ENCODE results near the gene RRAGC.

RRAGC gene

DNA sequence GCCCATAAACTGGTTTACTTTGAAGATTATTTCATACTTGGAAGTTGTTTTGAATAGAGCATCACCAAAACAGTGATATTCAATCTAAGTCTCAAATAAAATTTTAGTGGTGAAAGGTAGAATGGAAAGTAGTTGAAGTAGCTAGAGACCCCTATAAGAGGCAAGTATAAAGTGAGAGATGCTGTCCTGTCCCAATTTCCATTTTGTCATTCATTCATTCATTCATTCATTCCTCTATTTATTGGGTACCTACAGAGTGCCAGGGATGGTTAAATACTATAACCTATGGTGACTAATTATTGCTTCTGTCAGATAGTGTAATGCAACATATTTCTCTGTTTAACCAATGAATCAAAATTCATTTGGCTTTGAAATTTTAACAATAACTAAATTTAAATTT lies 32.7 kb downstream of the RRAGC start:
- no peak for DNase-seq
- no peak overlapping the region for H3K4me3 Mint-ChIP-seq
- H3K36me3 Mint-ChIP-seq (ENCODE audit: low read depth), result no peaks in the 10 kb centered on the region
- H3K27ac Mint-ChIP-seq, result no peak overlapping the region
- H3K27me3 Mint-ChIP-seq (ENCODE audit: low read depth, poor library complexity), result peaks cover 37% of the 10 kb centered on the region
- TF ChIP-seq, protein P1, sequence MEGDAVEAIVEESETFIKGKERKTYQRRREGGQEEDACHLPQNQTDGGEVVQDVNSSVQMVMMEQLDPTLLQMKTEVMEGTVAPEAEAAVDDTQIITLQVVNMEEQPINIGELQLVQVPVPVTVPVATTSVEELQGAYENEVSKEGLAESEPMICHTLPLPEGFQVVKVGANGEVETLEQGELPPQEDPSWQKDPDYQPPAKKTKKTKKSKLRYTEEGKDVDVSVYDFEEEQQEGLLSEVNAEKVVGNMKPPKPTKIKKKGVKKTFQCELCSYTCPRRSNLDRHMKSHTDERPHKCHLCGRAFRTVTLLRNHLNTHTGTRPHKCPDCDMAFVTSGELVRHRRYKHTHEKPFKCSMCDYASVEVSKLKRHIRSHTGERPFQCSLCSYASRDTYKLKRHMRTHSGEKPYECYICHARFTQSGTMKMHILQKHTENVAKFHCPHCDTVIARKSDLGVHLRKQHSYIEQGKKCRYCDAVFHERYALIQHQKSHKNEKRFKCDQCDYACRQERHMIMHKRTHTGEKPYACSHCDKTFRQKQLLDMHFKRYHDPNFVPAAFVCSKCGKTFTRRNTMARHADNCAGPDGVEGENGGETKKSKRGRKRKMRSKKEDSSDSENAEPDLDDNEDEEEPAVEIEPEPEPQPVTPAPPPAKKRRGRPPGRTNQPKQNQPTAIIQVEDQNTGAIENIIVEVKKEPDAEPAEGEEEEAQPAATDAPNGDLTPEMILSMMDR (IDR thresholded peaks at IDR 0.05), result no peak
- H3K4me1 Mint-ChIP-seq, result peaks cover 28% of the 10 kb centered on the region
- no peaks in the 10 kb centered on the region for H3K9me3 Mint-ChIP-seq

DNA sequence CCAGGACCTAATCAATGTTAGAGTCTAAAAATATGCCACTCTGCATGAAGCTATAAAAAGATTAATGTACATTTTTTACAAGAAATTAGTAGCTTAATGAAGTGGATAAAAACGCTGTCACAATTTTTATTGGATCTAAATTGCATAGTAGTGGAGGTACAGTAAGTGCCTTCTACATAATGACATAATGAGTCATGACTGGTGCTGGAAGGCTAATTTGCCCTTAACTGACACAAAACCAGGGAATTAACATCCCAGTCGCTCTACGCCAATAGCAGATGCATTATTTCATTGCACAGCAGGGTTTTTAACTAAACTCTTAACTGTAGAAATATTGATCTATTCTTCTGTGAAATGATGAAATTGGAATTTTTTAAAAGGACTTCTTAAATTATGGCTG lies 33.3 kb downstream of the RRAGC start:
- Mint-ChIP-seq H3K27ac (no peak overlapping the region), H3K36me3 (ENCODE audit: low read depth) (no peaks in the 10 kb centered on the region), H3K27me3 (ENCODE audit: low read depth, poor library complexity) (peaks cover 44% of the 10 kb centered on the region), H3K9me3 (no peaks in the 10 kb centered on the region), H3K4me3 (no peak overlapping the region), H3K4me1 (peaks cover 30% of the 10 kb centered on the region)
- TF ChIP-seq, protein P1 (IDR thresholded peaks at IDR 0.05), result no peak
- no peak for DNase-seq

DNA sequence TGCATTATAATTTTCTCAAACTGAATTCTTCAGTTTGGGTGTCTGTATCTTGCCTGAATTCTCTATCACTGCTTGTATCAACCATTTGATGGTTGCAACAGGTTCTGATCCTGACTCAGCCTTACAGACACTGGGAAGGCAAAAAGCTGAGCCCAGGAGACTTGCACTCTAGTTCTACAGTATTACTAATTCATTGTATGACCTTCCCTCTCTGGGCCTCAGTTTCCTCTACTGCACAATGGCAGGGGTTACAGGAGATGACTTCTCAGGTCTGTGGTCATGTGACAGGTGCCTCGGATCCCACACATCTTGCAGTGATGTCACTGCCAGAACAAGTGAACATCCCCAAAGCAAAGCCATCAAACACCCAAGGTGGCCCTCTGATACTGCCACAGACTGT lies 38.7 kb downstream of the RRAGC start:
- Mint-ChIP-seq H3K4me3 (no peak overlapping the region), H3K27ac (no peak overlapping the region), H3K27me3 (ENCODE audit: low read depth, poor library complexity) (peaks cover 51% of the 10 kb centered on the region), H3K9me3 (peaks cover 8% of the 10 kb centered on the region), H3K36me3 (ENCODE audit: low read depth) (no peaks in the 10 kb centered on the region), H3K4me1 (peaks cover 42% of the 10 kb centered on the region)
- DNase-seq, result no peak
- TF ChIP-seq, protein P1 (IDR thresholded peaks at IDR 0.05), result no peak

DNA sequence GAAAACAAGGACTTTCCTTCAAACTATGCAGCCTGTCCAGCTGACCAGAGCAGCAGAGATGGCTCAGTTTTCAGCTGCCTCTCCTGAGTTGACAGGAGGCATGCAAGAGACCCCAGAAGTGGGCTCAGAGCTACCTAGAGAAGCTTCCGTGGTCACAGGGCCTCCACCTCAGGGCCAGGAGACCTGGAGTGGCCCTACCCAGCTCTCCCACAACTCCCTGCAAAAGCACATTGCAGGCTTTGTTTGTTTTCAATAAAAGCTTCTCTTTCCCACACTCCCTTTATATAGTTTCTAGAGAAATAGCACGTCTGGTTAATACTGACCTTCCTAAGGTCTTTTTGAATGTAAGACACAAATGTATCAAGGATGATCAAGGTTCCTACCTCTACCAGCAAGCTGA lies 40.1 kb downstream of the RRAGC start:
- Mint-ChIP-seq H3K27me3 (ENCODE audit: low read depth, poor library complexity) (peaks cover 51% of the 10 kb centered on the region), H3K4me3 (peak overlapping the region; percentile 75), H3K9me3 (peaks cover 8% of the 10 kb centered on the region), H3K4me1 (peaks cover 56% of the 10 kb centered on the region), H3K36me3 (ENCODE audit: low read depth) (no peaks in the 10 kb centered on the region), H3K27ac (no peak overlapping the region)
- no peak for DNase-seq
- TF ChIP-seq, protein P1 (IDR thresholded peaks at IDR 0.05), result no peak

DNA sequence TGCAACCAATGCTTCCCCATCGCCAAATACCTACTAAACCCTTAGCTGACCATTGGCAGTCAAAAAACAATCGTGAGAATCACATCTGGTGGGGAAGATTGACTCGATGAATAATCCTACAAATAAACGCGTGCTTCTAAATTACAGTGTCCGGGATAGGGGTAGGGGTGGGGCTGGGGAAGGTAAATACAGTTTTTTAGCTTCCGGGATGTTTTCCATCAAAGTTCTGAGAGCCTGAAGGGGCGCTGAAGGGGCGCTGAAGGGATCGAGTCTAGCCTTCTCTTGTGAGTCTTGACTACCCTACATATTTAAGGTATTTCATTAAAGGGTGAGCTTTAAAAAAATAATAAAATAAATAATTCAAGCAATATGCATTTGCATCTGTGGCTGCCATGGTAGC lies 40.5 kb downstream of the RRAGC start:
- H3K9me3 Mint-ChIP-seq, result peaks cover 8% of the 10 kb centered on the region
- DNase-seq, result no peak
- no peak overlapping the region for H3K27ac Mint-ChIP-seq
- no peaks in the 10 kb centered on the region for H3K36me3 Mint-ChIP-seq (ENCODE audit: low read depth)
- peaks cover 61% of the 10 kb centered on the region for H3K4me1 Mint-ChIP-seq
- H3K27me3 Mint-ChIP-seq (ENCODE audit: low read depth, poor library complexity), result peaks cover 56% of the 10 kb centered on the region
- H3K4me3 Mint-ChIP-seq, result peak overlapping the region; percentile 75
- TF ChIP-seq, protein P1 (IDR thresholded peaks at IDR 0.05), result no peak

DNA sequence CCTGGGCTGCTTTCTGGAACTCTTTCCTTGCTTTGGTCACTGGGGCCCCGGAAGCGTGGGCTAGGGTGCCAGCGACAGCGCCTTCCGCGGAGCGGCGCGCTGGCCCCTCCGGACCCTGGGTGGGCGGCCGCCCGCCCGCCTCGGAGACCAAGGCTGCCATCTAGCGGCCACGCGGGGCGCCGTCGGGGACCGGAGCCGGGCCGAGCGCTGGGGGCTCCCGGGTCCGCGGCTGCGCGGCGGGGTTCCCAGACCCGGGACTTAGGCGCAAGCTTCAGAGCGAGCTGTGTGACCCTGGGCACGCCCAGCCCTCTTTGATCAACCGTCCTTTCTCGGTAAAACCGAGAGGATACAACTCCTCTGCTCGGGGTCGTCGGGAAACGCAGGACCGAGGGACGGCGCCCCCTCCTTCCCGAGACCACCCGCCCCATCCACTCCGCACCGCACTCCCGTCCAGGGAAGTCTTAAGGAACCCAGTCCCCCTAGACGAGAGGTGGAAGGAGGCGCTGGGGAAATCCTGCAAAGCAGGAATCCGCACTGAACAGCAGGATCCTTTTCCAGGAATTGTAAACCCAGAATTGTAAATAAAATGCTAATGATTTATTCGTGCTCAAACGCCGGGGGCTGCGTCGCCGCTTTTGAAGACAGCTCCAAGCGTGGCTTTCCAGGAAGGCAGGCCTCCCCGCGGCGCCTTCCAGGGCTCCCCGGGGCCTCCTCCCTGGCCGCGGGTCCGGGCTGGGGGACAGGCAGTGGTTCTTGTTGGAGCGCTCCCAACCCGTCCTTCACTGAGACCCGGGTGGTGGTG lies 41.2 kb downstream of the RRAGC start:
- Mint-ChIP-seq H3K27ac (no peak overlapping the region), H3K27me3 (ENCODE audit: low read depth, poor library complexity) (peaks cover 63% of the 10 kb centered on the region)
- TF ChIP-seq, protein P1 (IDR thresholded peaks at IDR 0.05), result peak; percentile 80

More for the DNA sequence above, 41.2 kb downstream of the RRAGC start:
- H3K4me3 Mint-ChIP-seq, result peak overlapping the region; percentile 75
- no peaks in the 10 kb centered on the region for H3K36me3 Mint-ChIP-seq (ENCODE audit: low read depth)
- H3K9me3 Mint-ChIP-seq, result peaks cover 8% of the 10 kb centered on the region
- H3K4me1 Mint-ChIP-seq, result peaks cover 67% of the 10 kb centered on the region
- peak; percentile 93 for DNase-seq
